ENCODE data around the gene EFNA3.
"Not testable (repeated sequence)": the region's sequence is repeated elsewhere in the genome, so short reads cannot be mapped to it uniquely, and the experiment has no call there.

The EFNA3 gene

GRCh38 chr1:155110826-155111225 lies 32.2 kb downstream of the EFNA3 start:
- no peak for DNase-seq (ENCODE audit: low read depth)

- no peak for DNase-seq (ENCODE audit: low read depth)
Measured at GRCh38 chr1:155113450-155113980, 34.9 kb downstream of the EFNA3 start.

GRCh38 chr1:155116113-155116764 lies 37.6 kb downstream of the EFNA3 start:
- DNase-seq (ENCODE audit: low read depth), result no peak

GRCh38 chr1:155117610-155118009 lies 39.0 kb downstream of the EFNA3 start:
- DNase-seq (ENCODE audit: low read depth), result no peak

GRCh38 chr1:155118090-155118489 lies 39.5 kb downstream of the EFNA3 start:
- not testable (repeated sequence) for DNase-seq (ENCODE audit: low read depth)

- no peak for DNase-seq (ENCODE audit: low read depth)
Measured at GRCh38 chr1:155120253-155120652, 41.6 kb downstream of the EFNA3 start.

GRCh38 chr1:155121249-155121648 lies 42.6 kb downstream of the EFNA3 start:
- DNase-seq (ENCODE audit: low read depth), result no peak

GRCh38 chr1:155122308-155122707 lies 43.7 kb downstream of the EFNA3 start:
- no peak for DNase-seq (ENCODE audit: low read depth)

- no peak for DNase-seq (ENCODE audit: low read depth)
Measured at GRCh38 chr1:155123801-155124200, 45.2 kb downstream of the EFNA3 start.

GRCh38 chr1:155124503-155125463 lies 46.1 kb downstream of the EFNA3 start:
- peak; percentile 60 for DNase-seq (ENCODE audit: low read depth)

- peak; percentile 9 for DNase-seq (ENCODE audit: low read depth)
Measured at GRCh38 chr1:155125511-155125945, 46.9 kb downstream of the EFNA3 start.

- peak; percentile 14 for DNase-seq (ENCODE audit: low read depth)
Measured at GRCh38 chr1:155125946-155126555, 47.4 kb downstream of the EFNA3 start.

- peak; percentile 20 for DNase-seq (ENCODE audit: low read depth)
Measured at GRCh38 chr1:155126556-155127104, 48.0 kb downstream of the EFNA3 start.

GRCh38 chr1:155127105-155127966 lies 48.7 kb downstream of the EFNA3 start, which contains the start of gene EFNA1:
TSS of gene EFNA1 (plus strand) at chr1:155127876. CDS start at chr1:155127978, 102 bp downstream.
- peak; percentile 42 for DNase-seq (ENCODE audit: low read depth)

GRCh38 chr1:155127967-155128754 lies 49.5 kb downstream of the EFNA3 start:
- no peak for DNase-seq (ENCODE audit: low read depth)

- no peak for DNase-seq (ENCODE audit: low read depth)
Measured at GRCh38 chr1:155128755-155129473, 50.3 kb downstream of the EFNA3 start.

GRCh38 chr1:155130272-155131006 lies 51.8 kb downstream of the EFNA3 start:
- no peak for DNase-seq (ENCODE audit: low read depth)

GRCh38 chr1:155131285-155131684 lies 52.6 kb downstream of the EFNA3 start:
- DNase-seq (ENCODE audit: low read depth), result no peak

- no peak for DNase-seq (ENCODE audit: low read depth)
Measured at GRCh38 chr1:155131856-155132255, 53.2 kb downstream of the EFNA3 start.
